NCI-H187 treated with DMSO at 0.1 percent for 48 hours (cell line): ENCODE measurements around the gene HSPA14.
"Not testable (repeated sequence)": the region's sequence is repeated elsewhere in the genome, so short reads cannot be mapped to it uniquely, and the experiment has no call there.

Experiments
- DNase-seq: peaks from one replicate; lab custom pipeline; 2025; lab: John Stamatoyannopoulos, UW

Gene HSPA14

GRCh38 chr10:14837757-14838581, at the start of gene HSPA14, which contains the start of the genes CDNF and MSANTD7:
TSS of gene HSPA14 (plus strand) at chr10:14838306. CDS start at chr10:14838403, 97 bp downstream.
TSS of gene CDNF (minus strand) at chr10:14838037. CDS start at chr10:14837946, 91 bp downstream.
TSS of gene MSANTD7 (plus strand) at chr10:14838306. CDS start at chr10:14842285, 3,979 bp downstream.
- DNase-seq, result peak; percentile 84

GRCh38 chr10:14798636-14799035, 39.5 kb upstream of the HSPA14 start:
- no peak for DNase-seq

DNA sequence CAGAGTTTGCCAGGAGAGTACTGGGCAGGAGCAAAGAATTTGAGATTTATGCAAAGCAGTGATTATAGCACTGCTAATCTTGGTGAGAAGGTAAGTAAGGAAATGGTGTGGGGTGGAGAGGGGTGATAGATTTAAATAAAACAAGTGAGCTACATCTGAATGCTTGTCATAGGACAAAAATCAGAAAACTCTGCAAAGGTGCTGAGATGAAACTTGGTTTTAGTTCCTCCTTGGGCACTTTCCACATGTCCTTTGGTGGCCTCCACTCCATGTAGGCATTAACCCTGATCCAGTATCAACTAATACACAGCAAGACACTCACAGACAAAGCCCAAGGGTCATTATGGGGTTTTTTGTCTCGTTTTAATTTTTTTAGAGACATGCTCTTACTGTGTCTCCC, 37.7 kb upstream of the HSPA14 start:
- no peak for DNase-seq

DNA sequence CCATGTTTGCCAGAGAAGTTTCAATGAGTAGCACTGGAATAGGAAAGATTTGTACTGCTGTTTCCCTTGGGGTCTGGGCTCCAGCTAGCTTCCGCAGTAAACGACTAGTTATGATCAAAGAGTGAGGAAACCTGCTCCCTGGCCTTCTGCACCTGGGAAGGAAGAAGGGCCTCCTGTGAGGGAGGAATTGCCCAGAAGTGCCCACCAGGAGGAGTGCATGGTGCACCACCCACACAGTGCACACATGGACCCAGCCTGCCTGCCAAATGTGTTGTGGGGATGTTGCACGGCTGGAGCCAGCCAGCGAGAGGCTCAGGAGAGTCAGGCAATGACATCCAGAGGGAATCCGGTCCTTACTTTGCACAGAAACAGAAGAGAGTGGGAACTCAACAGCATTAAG, 36.4 kb upstream of the HSPA14 start:
- no peak for DNase-seq

- no peak for DNase-seq
These were observed 34.3 kb upstream of the HSPA14 start for GRCh38 chr10:14803827-14804226.

DNA sequence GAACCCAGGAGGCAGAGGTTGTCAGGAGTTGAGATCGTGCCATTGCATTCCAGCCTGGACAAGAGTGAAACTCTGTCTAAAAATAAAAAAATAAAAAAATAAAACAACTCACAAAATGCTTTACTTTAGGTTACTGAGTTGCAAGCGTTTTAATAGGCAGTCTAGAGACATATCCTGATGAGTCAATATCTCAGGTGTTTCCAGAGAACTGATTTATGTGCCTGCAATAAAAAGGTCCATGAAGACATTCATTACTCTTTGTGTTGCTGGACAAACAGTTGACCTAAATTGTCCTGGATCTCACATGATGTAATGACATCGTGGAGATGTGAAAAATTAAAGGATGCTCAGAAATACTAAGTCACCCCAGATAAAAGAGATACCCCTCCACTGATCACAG, 31.8 kb upstream of the HSPA14 start:
- no peak for DNase-seq

GRCh38 chr10:14810969-14811953, 26.8 kb upstream of the HSPA14 start:
- DNase-seq, result no peak

DNA sequence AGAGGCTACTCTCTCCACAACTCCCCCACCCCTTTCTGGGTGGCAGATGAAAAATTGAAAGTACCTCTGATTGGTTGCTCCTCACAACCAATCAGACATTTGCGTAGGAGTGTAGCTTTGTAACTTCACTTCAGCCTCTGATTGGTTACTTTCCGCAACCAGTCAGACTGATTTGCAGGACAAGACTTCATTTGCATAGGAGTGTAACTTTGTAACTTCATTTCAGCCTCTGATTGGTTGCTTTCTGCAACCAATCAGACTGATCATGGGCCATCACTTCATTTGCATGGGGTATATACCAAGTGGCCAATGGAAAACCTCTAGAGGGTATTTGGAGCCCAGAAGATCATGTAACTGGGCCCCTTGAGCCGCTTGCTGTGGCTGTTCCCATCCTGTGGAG, 25.8 kb upstream of the HSPA14 start:
- DNase-seq, result no peak

DNA sequence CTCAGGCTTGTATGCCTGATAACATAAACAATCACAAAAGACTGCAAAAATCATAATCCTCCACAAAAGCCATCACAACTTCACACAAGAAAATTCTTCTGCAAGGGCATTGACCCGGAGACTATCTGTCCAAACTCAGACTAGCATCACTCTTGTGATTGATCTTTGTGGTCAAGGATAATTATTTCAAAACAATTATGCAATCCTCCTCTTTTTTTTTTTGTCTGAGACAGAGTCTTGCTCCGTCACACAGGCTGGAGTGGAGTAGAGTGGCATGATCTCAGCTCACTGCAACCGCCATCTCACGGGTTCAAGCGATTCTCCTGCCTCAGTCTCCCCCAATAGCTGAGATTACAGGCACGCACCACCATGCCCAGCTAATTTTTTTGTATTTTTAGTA, 22.4 kb upstream of the HSPA14 start:
- DNase-seq, result no peak

- DNase-seq, result not testable (repeated sequence)
These were observed 21.4 kb upstream of the HSPA14 start for GRCh38 chr10:14816717-14817116.

GRCh38 chr10:14820010-14820774, 17.9 kb upstream of the HSPA14 start:
- no peak for DNase-seq

GRCh38 chr10:14820775-14821154, 17.3 kb upstream of the HSPA14 start:
- no peak for DNase-seq

DNA sequence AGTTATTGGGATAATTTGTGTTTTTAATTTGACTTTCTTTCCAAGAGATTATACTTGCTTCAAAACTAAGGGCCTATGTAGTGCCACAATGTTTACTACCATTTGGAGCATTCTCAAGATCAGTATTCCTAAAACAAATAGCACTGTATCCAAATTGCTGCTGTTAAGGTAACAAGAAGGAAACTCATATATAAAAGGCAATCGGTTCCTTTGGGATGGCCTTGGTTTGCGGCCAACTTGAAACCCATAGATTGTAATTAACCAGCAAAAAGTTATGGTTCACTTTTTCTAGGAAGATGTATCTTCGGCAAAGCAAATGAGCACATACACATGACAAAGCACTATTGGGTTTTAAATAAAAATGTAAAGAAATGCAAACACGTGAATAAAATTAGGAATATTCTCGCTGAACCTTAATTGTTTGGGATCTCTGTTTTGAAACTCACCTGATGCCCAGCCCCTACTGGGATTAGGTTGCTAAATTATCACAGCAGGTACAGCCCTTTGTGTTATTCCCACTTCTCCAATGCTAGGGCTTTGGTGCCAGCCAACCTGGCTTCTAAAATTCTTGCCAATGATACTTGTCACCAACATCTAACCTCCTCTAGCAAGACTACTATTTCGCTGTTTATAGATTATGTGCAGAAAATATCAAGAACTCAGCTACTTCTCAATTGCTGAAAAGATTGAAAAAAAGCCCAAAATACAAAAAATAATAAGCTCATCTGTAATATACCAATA, 16.3 kb upstream of the HSPA14 start:
- no peak for DNase-seq

- DNase-seq, result no peak
These were observed 15.0 kb upstream of the HSPA14 start for GRCh38 chr10:14822879-14823755.

DNA sequence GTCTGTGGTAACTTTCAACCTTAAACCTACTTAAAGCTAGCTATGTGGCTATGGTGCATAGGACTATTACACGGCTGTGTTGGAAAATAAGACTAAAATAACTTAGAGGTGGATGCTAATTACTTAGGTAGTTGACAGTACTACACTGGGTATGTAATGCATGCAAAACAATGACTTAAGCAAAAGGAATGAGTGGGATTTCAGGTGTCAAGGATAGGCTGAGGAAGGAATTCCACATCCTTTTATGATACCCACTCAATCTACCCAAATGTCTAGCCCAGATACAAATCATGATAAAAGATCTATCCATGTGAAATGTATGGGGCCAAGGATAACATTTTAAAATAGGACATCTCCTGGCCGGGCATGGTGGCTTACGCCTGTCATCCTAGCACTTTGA, 14.1 kb upstream of the HSPA14 start:
- no peak for DNase-seq

- no peak for DNase-seq
These were observed 11.9 kb upstream of the HSPA14 start for GRCh38 chr10:14826076-14826829.

GRCh38 chr10:14833106-14833505, 5.0 kb upstream of the HSPA14 start:
- DNase-seq, result no peak

GRCh38 chr10:14836208-14836607, 1.9 kb upstream of the HSPA14 start:
- DNase-seq, result no peak

- no peak for DNase-seq
These were observed 926 bp upstream of the HSPA14 start for GRCh38 chr10:14837003-14837756.
